ENCODE measurements around the gene DYNLRB2.

- TF ChIP-seq EZH2 (optimal IDR thresholded peaks at IDR 0.05; ENCODE audit: low read depth, low read length): no peak
- no peak for TF ChIP-seq CTCF (IDR thresholded peaks at IDR 0.05; ENCODE audit: low read length)
- no peak for TF ChIP-seq EZH2phosphoT487 (IDR thresholded peaks at IDR 0.05; ENCODE audit: low read length)
Measured at GRCh38 chr16:80512593-80512853, 28.3 kb upstream of the DYNLRB2 start.
